Mesodermal cell (in vitro differentiated cells): ENCODE measurements around the gene LGALS7B. TPM values are rescaled to one million over a fixed set of nuclear protein-coding genes. Genes with fewer than 3 reads are reported as not detected.

Source experiments
- H3K27ac ChIP-seq: 2 replicates; pipeline ENCODE4 v1.7.0; 2013; ENCODE audit warnings: mild to moderate bottlenecking, low read depth, low read length, moderate library complexity; ENCODE audit not compliant: severe bottlenecking
- H3K36me3 ChIP-seq: 2 replicates; pipeline ENCODE4 v1.7.1; 2013; ENCODE audit warnings: mild to moderate bottlenecking, low read length, moderate library complexity; ENCODE audit not compliant: control insufficient read depth, insufficient read depth
- H3K4me1 ChIP-seq: one replicate; pipeline ENCODE4 v1.7.1; 2013; ENCODE audit warnings: mild to moderate bottlenecking, low read length; ENCODE audit not compliant: insufficient read depth, control insufficient read depth, poor library complexity, severe bottlenecking
- H3K4me3 ChIP-seq: 2 replicates; pipeline ENCODE4 v1.7.0; 2013; ENCODE audit warnings: low read length, control low read depth, mild to moderate bottlenecking; ENCODE audit not compliant: insufficient read depth, poor library complexity, severe bottlenecking; ENCODE audit errors: extremely low read depth
- H3K9me3 ChIP-seq: 2 replicates; pipeline ENCODE4 v1.7.1; 2013; ENCODE audit warnings: mild to moderate bottlenecking, low read length, moderate library complexity; ENCODE audit not compliant: control insufficient read depth
- WGBS, 2 experiments: methylation state at CpG; one replicate each; pipeline ENCODE4 v1.1.5; 2013; ENCODE audit warnings: missing lambda C conversion rate in 2 of 2; ENCODE audit not compliant: insufficient coverage in 2 of 2; 5-methylcytosine and 5-hydroxymethylcytosine counted together
- polyA plus RNA-seq, 2 experiments: library from polyadenylated mRNA; stranded (reverse); fragments of 50-300 nt; gene quantifications; one replicate each; pipeline ENCODE4 v1.2.3, GENCODE V29; 2013

The LGALS7B gene
- not detected for polyA plus RNA-seq (2013, experiment 1 of 2)
- not detected for polyA plus RNA-seq (2013, experiment 2 of 2)

DNA sequence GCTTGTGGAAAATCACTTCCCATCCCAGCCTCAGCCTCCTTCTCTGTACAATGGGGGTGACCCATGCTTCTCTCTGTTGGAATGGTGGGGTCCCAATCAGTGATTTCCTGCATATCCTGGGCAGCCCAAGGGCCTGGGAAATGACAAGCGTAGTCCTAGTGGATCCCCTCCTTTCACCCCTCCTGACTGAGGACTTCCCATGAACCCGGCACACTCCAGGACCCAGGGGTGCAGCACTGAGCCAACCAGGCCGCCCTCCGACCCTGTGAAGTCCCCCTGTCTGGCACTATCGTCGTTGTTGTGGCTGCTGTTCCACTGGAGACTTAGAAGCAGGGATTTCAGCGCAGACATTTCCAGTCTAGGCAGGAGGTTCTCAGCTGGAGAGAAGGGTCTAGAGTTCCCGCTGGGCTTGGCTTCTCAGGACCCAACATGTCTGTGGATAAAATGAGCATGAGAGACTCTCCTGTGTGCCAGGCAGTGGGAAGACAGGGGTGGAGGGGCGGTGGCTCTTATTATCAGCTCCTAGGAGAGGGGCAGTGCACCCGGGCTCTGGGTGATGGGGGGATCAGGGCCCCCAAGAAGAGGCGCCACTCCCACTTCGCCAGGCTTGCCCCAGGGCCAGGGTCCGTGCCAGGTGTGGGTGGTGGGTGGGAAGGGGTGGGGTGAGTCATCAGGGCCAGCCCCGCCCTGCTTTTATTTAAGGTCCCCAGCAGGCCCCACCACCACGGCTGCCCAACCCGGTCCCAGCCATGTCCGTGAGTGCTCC, at the start of gene LGALS7B:
Gene LGALS7B, plus strand, starts transcription at position 723 of the 766 bp plus-strand sequence. Its CDS starts 27 bp downstream, at position 750.
- Histone ChIP-seq H3K36me3 (no peaks in the 10 kb centered on the region), H3K4me3 (no peak within 1 kb of the TSS), H3K9me3 (no peaks in the 10 kb centered on the region), H3K27ac (no peak within 1 kb of the TSS), H3K4me1 (peaks cover 8% of the 10 kb centered on the region)
- WGBS, 2 experiments, result 77 to 87% methylated on average over 6 to 9 of the region's 17 CpGs

DNA sequence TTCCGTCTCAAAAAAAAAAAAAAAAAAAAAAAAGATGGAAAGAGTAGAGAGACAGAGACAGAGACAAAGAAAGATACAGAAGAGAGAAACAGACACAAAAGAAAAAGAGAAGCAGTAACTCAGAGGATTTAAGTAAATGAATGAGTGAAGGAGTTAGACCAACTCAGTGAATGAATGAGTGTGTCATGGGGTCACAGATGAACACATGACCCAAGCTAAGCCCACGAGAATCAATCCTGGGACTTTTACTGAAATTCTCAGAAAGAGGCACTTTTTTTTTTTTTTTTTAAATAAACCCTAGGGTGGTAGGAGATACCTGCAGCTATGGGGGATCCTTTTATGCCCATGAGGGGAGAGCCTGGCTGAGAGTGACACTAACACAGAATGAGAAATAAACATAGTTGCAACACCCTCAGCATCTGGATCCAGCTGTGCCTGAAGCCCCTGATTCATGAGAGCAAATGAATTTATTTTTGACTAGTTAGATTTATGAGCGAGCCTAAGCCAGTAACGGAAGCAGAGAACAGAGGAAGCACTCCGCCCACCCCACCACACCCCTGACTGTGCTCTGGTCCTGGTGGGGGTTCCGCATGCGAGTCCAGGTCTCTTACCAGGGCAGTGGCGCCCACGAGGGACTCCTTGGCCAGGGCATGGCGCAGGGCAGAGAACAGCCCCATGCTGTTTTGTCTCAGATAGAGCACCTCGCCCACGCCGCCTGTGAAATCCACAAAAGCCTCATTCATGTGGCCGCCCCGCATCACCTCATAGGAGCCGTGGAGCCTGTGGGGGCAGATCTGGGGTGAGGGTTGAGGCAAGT, 49.4 kb upstream of the LGALS7B start:
- Histone ChIP-seq H3K4me1 (peaks cover 3% of the 10 kb centered on the region), H3K4me3 (no peak overlapping the region), H3K27ac (no peak overlapping the region), H3K9me3 (no peaks in the 10 kb centered on the region), H3K36me3 (no peaks in the 10 kb centered on the region)
- WGBS, 2 experiments, result 94 to 99% methylated on average over 14 to 16 of the region's 16 CpGs

DNA sequence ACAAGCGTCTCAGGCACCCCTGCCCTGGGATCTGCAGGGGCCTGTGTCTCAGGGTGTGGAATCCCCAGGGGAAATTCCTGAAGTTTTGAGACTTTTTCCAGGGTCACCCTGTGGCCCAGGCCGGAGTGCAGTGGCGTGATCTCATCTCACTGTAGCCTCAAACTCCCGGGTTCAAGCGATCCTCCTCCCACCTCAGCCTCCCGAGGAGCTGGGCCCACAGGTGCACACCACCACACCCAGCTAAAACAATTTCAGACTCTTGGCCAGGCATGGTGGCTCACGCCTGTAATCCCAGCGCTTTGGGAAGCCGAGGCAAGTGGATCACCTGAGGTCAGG, 48.8 kb upstream of the LGALS7B start:
- 88 to 90% methylated on average over 6 to 8 of the region's 9 CpGs for WGBS, 2 experiments
- Histone ChIP-seq H3K36me3 (no peaks in the 10 kb centered on the region), H3K4me1 (peaks cover 2% of the 10 kb centered on the region), H3K27ac (no peak overlapping the region), H3K9me3 (no peaks in the 10 kb centered on the region), H3K4me3 (no peak overlapping the region)

DNA sequence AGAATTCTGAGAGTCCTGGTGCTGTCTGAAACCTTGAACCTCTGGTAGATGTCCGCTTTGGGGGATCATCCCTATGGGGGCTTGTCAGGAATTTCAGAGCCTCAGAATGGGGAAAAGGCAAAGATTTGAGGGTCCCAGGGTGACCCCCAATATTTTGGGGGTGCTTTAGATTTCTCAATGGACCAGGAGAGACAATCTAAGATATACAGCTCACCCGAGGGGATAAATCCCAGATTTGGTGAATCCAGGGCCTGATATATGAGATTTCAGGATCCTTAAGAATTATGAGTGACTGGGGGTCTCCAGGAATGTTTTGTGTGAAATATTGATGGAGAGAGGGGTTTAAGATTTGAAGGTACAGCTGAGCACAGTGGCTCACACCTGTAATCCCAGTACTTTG, 48.1 kb upstream of the LGALS7B start:
- no peak overlapping the region for H3K27ac ChIP-seq
- H3K4me3 ChIP-seq, result no peak overlapping the region
- H3K4me1 ChIP-seq, result peaks cover 2% of the 10 kb centered on the region
- H3K9me3 ChIP-seq, result no peaks in the 10 kb centered on the region
- 95 to 100% methylated on average over 2 of the region's 2 CpGs for whole genome bisulfite sequencing, 2 experiments
- H3K36me3 ChIP-seq, result no peaks in the 10 kb centered on the region

DNA sequence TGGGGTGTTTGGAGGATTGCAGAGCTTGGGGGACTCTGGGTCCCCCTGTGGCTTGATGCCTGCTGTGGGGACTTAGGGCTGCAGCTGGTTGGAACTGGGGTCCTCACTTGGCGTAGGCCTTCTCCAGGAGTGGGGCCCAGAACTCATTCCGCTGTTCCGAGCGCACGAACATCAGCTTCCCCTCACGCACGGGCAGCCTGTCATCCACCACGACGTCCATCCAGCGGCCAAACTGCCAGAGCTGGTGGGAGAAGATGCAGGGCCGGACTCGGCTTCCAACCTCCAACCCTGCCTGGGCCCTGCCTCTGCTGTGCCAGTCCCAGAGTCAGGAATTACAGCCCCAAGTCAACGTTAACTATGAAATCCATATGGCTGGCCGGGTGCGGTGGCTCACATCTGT, 47.3 kb upstream of the LGALS7B start:
- H3K36me3 ChIP-seq, result no peaks in the 10 kb centered on the region
- no peaks in the 10 kb centered on the region for H3K9me3 ChIP-seq
- H3K27ac ChIP-seq, result no peak overlapping the region
- peaks cover under 1% of the 10 kb centered on the region for H3K4me1 ChIP-seq
- no peak overlapping the region for H3K4me3 ChIP-seq
- 94 to 98% methylated on average over 15 of the region's 15 CpGs for WGBS, 2 experiments

DNA sequence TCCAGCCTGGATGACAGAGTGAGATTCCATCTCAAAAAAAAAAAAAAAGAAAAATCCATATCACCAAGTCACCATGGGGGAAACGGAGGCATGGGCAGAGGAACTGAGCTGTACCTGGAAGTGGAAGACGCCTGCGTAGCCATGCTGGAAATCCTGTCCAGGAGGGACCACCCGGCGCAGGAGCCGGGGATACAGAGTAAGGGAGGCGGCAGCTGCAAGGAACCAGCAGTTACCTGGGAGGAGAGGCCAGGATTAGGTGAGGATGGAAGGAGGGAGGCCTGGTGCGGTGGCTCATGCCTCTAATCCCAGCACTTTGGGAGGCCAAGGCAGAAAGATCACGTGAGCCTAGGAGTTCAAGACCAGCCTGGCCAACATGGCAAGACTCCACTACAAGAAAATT, 46.7 kb upstream of the LGALS7B start:
- Histone ChIP-seq H3K36me3 (no peaks in the 10 kb centered on the region), H3K27ac (no peak overlapping the region), H3K4me3 (no peak overlapping the region), H3K9me3 (no peaks in the 10 kb centered on the region), H3K4me1 (no peaks in the 10 kb centered on the region)
- 96 to 98% methylated on average over 4 to 9 of the region's 9 CpGs for WGBS, 2 experiments

DNA sequence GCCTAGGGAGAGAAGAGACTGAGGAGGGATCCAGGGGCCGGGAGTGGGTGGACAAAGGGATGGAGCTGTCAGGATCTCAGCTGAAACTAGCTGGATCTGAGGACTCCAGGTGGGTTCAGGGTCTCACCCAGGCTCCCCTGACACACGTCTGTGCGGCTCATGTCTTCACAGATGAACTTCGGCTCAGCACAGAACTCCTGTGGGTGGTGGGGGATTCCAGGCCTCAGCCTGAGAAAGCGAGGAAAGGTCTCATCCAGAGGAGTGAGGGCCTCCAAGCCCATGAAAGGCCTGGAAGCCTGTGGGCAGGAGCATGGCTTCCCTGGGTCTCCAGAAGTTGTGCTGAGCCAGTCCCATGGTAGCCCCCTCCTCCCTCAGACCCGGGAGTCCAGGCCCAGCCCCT, 46.1 kb upstream of the LGALS7B start:
- no peaks in the 10 kb centered on the region for H3K36me3 ChIP-seq
- H3K27ac ChIP-seq, result no peak overlapping the region
- 87 to 98% methylated on average over 4 to 5 of the region's 6 CpGs for WGBS, 2 experiments
- H3K4me3 ChIP-seq, result no peak overlapping the region
- no peaks in the 10 kb centered on the region for H3K4me1 ChIP-seq
- H3K9me3 ChIP-seq, result no peaks in the 10 kb centered on the region

DNA sequence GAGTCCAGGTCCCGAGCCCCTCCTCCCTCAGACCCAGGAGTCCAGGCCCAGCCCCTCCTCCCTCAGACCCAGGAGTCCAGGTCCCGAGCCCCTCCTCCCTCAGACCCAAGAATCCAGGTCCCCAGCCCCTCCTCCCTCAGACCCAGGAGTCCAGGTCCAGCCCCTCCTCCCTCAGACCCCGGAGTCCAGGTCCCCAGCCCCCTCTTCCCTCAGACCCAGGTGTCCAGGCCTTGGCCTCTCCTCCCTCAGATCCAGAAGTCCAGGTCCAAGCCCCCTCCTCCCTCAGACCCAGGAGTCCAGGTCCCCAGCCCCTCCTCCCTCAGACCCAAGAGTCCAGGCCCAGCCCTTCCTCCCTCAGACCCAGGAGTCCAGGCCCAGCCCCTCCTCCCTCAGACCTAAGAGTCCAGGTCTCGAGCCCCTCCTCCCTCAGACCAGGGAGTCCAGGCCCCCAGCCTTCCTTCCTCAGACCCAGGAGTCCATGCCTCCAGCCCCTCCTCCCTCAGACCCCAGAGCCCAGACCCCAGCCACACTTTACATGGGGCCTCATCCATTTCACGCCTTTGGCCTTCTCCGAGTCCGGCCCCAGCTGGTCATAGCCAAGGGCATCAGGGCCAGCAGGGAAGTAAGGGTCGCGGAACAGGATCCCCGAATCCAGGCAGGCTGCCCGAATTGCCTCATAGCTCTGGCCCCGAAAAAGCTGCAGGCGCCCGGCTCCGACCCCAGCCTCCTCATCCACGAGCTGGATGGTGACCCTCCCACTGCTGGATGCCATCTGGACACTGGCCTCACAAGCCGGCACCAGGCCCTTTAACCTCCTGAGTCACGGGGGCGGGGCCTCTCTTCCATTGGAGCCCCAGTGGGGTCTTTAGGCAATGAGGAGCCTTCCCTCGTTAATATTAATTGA, 45.4 kb upstream of the LGALS7B start:
- no peaks in the 10 kb centered on the region for H3K4me1 ChIP-seq
- no peak overlapping the region for H3K4me3 ChIP-seq
- no peaks in the 10 kb centered on the region for H3K9me3 ChIP-seq
- H3K27ac ChIP-seq, result no peak overlapping the region
- no peaks in the 10 kb centered on the region for H3K36me3 ChIP-seq
- WGBS, 2 experiments, result 92 to 96% methylated on average over 16 to 17 of the region's 20 CpGs

DNA sequence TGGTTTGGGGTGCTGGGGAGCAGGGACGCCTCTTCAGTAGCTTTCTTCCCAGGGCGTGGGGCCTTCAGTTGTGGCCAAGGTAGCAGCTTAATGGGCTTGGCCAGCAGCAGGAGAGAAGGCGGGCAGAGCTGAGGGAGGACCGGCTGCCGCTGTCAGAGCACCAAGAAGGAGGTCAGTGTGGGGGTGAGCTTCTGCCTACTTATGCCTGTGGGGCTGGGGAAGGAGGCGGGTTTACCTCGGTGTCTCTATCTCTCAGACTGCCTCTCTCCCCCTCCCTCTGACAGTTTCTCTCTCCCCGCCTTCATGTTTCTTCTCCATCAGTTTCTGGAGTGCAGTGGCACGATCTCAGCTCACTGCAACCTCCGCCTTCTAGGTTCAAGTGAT, 44.7 kb upstream of the LGALS7B start, which contains the start of gene CAPN12:
Gene CAPN12, minus strand, starts transcription at position 177 of the 384 bp plus-strand sequence. CDS start 309 bp downstream, outside the sequence.
- H3K27ac ChIP-seq, result no peak within 1 kb of the TSS
- WGBS, 2 experiments, result 98 to 100% methylated on average over 5 to 8 of the region's 10 CpGs
- H3K4me1 ChIP-seq, result no peaks in the 10 kb centered on the region
- H3K4me3 ChIP-seq, result no peak within 1 kb of the TSS
- H3K36me3 ChIP-seq, result no peaks in the 10 kb centered on the region
- no peaks in the 10 kb centered on the region for H3K9me3 ChIP-seq

DNA sequence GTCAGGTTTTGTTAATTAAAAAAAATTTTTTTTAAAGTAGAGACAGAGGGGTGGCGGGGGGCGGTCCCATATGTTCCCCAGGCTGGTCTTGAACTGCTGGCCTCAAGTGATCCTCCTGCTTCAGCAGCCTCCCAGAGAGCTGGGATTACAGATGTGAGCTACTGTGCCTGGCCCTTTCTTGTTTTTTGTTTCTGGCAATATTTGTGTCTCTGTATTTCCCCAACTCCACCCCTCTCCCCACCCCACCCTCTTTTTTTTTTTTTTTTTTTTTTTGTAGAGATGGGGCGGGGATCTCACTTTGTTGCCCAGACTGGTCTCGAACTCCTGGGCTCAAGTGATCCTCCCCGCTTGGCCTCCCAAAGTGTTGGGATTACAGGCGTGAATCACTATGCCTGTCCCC, 44.1 kb upstream of the LGALS7B start:
- Histone ChIP-seq H3K4me1 (no peaks in the 10 kb centered on the region), H3K4me3 (no peak overlapping the region), H3K9me3 (no peaks in the 10 kb centered on the region), H3K36me3 (no peaks in the 10 kb centered on the region), H3K27ac (no peak overlapping the region)
- WGBS, 2 experiments, result 95 to 97% methylated on average over 3 to 6 of the region's 6 CpGs
